ENCODE results near the gene ERICH6. TPM values are rescaled to one million over a fixed set of nuclear protein-coding genes. Genes with fewer than 3 reads are reported as not detected.

The ERICH6 gene
- under 1 TPM in 1 of 2 donors, not detected in 1; 0.26 TPM for total RNA-seq

DNA sequence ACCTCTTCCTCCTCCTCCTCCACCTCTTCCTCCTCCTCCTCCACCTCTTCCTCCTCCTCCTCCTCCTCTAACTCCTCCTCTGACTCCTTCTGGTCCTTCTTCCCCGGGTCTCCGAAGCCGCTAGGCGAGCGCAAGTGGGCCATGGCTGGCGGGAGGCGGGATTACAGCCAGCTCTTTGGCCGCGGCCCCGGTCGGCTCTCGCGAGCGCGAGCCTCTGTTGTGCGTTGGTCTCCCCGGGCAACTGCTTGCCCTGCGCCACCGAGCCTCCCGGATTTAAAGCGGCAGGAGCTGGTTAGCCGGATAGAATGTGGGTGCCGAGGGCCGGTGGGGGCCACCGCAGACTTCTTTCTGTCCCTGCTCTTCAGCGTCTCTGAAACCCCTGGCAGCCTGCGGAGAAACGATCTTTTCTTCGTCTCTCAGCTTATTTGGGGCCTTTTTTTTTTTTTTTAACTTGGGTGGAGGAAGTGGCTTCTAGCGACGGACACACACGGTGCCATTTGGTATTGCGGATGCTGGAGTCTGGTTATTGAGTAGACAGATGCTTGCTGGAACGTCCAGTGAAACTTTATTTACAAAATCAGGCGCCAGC lies at the start of gene ERICH6:
Gene ERICH6, minus strand, starts transcription at position 165 of the 589 bp plus-strand sequence. Its CDS starts 22 bp downstream, at position 143.
- peak; percentile 99 for ATAC-seq

DNA sequence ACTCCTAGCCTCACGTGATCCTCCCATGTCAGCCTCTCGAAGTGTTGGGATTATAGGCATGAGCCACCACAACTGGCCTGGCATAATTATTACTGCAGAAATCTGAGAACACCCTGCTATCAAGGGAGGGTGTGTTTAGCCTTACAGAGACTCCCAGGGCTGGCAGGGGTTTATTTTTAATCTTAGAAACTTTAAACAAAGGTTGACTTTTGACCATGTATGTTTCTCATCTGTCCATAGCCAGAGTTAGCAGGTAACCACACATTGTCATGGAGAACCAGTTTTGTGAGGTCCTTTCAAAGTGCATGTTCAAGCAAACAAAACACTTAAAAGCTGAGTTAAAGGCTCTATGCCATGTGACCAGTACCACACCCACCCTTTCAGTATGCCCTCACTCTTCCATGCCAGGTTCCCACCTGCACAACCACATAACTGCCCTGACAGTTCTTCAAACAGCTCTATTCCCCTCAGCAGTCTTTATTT lies 48.1 kb upstream of the ERICH6 start:
- no peak overlapping the region for H3K4me3 ChIP-seq
- peak; percentile 71 for ATAC-seq
- H3K36me3 ChIP-seq (replicated peaks in 1 of 2; ENCODE audit: insufficient read depth in 1 of 2, low read depth in 2 of 2): no peaks in the 10 kb centered on the region
- H3K27ac ChIP-seq: peak overlapping the region in 3 of 4 donors; percentile 0 to 82 (median 11)
- no peak for TF ChIP-seq POLR2A (IDR thresholded peaks at IDR 0.05)
- TF ChIP-seq, protein P1, sequence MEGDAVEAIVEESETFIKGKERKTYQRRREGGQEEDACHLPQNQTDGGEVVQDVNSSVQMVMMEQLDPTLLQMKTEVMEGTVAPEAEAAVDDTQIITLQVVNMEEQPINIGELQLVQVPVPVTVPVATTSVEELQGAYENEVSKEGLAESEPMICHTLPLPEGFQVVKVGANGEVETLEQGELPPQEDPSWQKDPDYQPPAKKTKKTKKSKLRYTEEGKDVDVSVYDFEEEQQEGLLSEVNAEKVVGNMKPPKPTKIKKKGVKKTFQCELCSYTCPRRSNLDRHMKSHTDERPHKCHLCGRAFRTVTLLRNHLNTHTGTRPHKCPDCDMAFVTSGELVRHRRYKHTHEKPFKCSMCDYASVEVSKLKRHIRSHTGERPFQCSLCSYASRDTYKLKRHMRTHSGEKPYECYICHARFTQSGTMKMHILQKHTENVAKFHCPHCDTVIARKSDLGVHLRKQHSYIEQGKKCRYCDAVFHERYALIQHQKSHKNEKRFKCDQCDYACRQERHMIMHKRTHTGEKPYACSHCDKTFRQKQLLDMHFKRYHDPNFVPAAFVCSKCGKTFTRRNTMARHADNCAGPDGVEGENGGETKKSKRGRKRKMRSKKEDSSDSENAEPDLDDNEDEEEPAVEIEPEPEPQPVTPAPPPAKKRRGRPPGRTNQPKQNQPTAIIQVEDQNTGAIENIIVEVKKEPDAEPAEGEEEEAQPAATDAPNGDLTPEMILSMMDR (IDR thresholded peaks at IDR 0.05): no peak
- no peaks in the 10 kb centered on the region for H3K9me3 ChIP-seq
- WGBS, 2 donors: 9 to 27% methylated on average over 2 of the region's 2 CpGs
- intact Hi-C loops (cut with DNase I): no loop called here
- no peaks in the 10 kb centered on the region for H3K27me3 ChIP-seq
- H3K4me1 ChIP-seq: peaks cover 91% of the 10 kb centered on the region
- peak in 3 of 4 donors; percentile 39 to 74 (median 52) for DNase-seq

More for the DNA sequence above, at the start of gene ERICH6:
- H3K4me3 ChIP-seq: peak within 1 kb of the TSS; percentile 19 to 73
- H3K36me3 ChIP-seq (replicated peaks in 1 of 2; ENCODE audit: insufficient read depth in 1 of 2, low read depth in 2 of 2): no peaks in the 10 kb centered on the region
- peaks cover 5% of the 10 kb centered on the region for H3K4me1 ChIP-seq
- WGBS, 2 donors: 0 to 1% methylated on average over 35 of the region's 35 CpGs
- intact Hi-C loops (cut with DNase I): no loop called here
- H3K9me3 ChIP-seq: no peaks in the 10 kb centered on the region
- peak; percentile 93 to 96 (median 94) for DNase-seq
- TF ChIP-seq POLR2A (IDR thresholded peaks at IDR 0.05): peak in 2 of 3 donors; percentile 72 to 75
- TF ChIP-seq, protein P1 (IDR thresholded peaks at IDR 0.05): peak in 4 of 7 experiments; percentile 38 to 56 (median 50)
- peak within 1 kb of the TSS; percentile 25 to 87 (median 76) for H3K27ac ChIP-seq
- no peaks in the 10 kb centered on the region for H3K27me3 ChIP-seq

DNA sequence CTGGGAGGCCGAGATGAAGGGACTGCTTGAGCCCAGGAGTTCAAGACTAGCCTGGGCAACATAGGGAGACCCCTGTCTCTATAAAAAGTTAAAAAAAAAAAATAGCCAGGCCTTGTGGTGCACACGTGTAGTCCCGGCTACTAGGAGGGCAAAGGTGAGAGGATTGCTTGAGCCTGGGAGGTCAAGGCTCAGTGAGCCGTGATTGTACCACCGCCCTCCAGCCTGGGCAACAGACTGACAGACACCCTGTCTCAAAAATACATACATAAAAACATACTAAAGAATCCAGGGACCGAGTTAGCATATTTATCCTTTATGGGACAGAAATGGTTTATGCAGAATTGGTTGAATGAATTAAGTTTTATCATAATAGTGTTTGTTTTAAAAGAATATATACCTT lies 45.5 kb upstream of the ERICH6 start:
- no peaks in the 10 kb centered on the region for H3K36me3 ChIP-seq (replicated peaks in 1 of 2; ENCODE audit: insufficient read depth in 1 of 2, low read depth in 2 of 2)
- no peaks in the 10 kb centered on the region for H3K9me3 ChIP-seq
- H3K4me3 ChIP-seq: no peak overlapping the region
- WGBS, 2 donors: 59 to 66% methylated on average over 6 of the region's 6 CpGs
- peaks cover 91% of the 10 kb centered on the region for H3K4me1 ChIP-seq
- TF ChIP-seq, protein P1 (IDR thresholded peaks at IDR 0.05): no peak
- TF ChIP-seq POLR2A (IDR thresholded peaks at IDR 0.05): no peak
- ATAC-seq: no peak
- DNase-seq: no peak
- peak overlapping the region in 1 of 4 donors; percentile 11 for H3K27ac ChIP-seq
- H3K27me3 ChIP-seq: no peaks in the 10 kb centered on the region
- intact Hi-C loops (cut with DNase I): no loop called here

DNA sequence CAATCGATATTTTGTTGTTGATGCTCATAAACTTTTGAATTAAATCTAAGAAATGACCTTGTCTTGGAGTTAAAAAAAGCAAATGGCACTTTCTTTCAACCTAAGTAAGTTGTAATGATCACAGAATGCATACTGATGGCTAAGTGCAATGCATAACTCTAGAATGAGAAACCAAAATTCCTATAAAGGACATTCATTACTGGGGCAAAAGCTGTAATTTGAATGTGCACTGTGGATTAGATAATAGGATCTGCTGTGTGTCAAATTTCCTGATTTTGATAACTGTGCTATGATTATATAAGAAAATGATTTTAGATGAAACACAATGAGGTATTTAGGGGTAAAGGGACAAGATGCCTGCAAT lies 44.9 kb upstream of the ERICH6 start:
- H3K9me3 ChIP-seq: no peaks in the 10 kb centered on the region
- peaks cover 91% of the 10 kb centered on the region for H3K4me1 ChIP-seq
- H3K36me3 ChIP-seq (replicated peaks in 1 of 2; ENCODE audit: insufficient read depth in 1 of 2, low read depth in 2 of 2): no peaks in the 10 kb centered on the region
- intact Hi-C loops (cut with DNase I): no loop called here
- 33 to 39% methylated on average over 1 of the region's 1 CpG for WGBS, 2 donors
- ATAC-seq (no peak), DNase-seq (no peak)
- no peaks in the 10 kb centered on the region for H3K27me3 ChIP-seq
- H3K27ac ChIP-seq: peak overlapping the region in 1 of 4 donors; percentile 15
- no peak for TF ChIP-seq POLR2A (IDR thresholded peaks at IDR 0.05)
- TF ChIP-seq, protein P1 (IDR thresholded peaks at IDR 0.05): no peak
- no peak overlapping the region for H3K4me3 ChIP-seq

All from body of pancreas (tissue), 4 donors.